Stimulated activated naive B cell treated with anti-CD40 and anti-IgM and Interleukin-4, amounts not matched to agents 10 μg/mL and 1 μg/mL and 100 μg/mL, for 72 hours (primary cell): Measurements from ENCODE around the gene NAV2.

Experiments
- ATAC-seq, 2 donors: fragments of 150-1000 bp; cut with Tn5 transposase; replicated peaks; 2 replicates each; pipeline ENCODE4 v1.10.0; 2021; ENCODE audit warnings: moderate library complexity in 1 of 2
- DNase-seq: peaks from one replicate; pipeline ENCODE4 v3.0.0; 2021
- H3K27ac Mint-ChIP-seq: one replicate; pipeline ENCODE4 v1.8.0; 2022; ENCODE audit warnings: mild to moderate bottlenecking, mixed read lengths
- H3K27me3 Mint-ChIP-seq, 2 donors: one replicate each; pipeline ENCODE4 v1.8.0; 2022; ENCODE audit warnings: mixed read lengths in 2 of 2
- H3K36me3 Mint-ChIP-seq, 2 donors: one replicate each; pipeline ENCODE4 v1.8.0; 2022; ENCODE audit warnings: mixed read lengths in 2 of 2, mild to moderate bottlenecking in 1 of 2
- H3K4me1 Mint-ChIP-seq, 2 donors: one replicate each; pipeline ENCODE4 v1.8.0; 2022; ENCODE audit warnings: mixed read lengths in 2 of 2, mild to moderate bottlenecking in 1 of 2
- H3K4me3 Mint-ChIP-seq, 2 donors: one replicate each; pipeline ENCODE4 v1.8.0; 2022; ENCODE audit warnings: mild to moderate bottlenecking in 2 of 2, mixed read lengths in 2 of 2, moderate library complexity in 1 of 2
- H3K9me3 Mint-ChIP-seq, 2 donors: one replicate each; pipeline ENCODE4 v1.8.0; 2022; ENCODE audit warnings: mixed read lengths in 2 of 2, mild to moderate bottlenecking in 1 of 2

Gene NAV2

DNA sequence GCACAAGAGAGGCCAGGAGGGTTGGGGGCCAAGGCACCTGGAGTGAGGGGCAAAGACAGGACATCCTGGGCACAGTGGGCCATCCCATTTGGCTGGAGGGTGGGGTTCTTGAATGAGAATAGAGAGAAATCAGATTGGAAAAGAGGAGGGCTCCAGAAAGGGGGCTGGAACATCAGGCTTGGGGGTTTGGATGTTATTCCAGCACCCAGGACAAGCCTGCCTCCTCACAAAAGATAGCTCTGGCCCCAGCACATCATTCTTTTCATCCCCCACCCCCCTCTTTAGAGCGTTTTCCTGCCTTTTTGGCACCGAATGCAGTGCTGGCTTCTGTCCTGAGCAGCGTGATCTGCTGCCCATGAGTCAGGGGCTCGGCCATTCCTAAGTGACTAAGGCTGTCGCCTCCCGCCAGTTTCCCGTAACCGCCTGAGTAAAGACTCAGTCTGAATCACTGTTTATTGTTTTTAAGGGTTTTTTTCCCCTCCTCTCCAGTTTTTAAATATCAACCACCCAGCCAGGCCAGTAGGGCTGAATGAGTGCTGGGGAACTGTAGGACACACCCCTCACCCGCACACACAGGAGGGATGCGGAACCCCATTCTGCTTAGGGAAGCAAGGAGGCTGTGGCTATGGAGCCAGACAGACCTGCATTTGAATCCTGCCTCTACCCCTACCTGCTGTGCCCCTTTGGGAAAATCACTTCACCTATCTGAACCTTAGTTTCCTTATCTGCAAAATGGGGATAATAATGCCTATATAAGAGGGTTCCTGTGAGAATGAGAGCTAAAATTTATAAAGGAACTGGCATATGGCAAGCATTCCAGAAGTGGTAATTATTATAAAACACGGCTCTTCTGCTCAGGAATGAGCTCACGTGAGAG lies 32.4 kb upstream of the NAV2 start:
- peaks cover 0 to 6% of the 10 kb centered on the region in 2 donors for H3K4me1 Mint-ChIP-seq
- DNase-seq (no peak), ATAC-seq (no peak)
- H3K27me3 Mint-ChIP-seq: peaks cover 6 to 13% of the 10 kb centered on the region in 2 donors
- no peaks in the 10 kb centered on the region for H3K9me3 Mint-ChIP-seq
- no peak overlapping the region for H3K4me3 Mint-ChIP-seq
- H3K36me3 Mint-ChIP-seq: no peaks in the 10 kb centered on the region
- no peak overlapping the region for H3K27ac Mint-ChIP-seq

DNA sequence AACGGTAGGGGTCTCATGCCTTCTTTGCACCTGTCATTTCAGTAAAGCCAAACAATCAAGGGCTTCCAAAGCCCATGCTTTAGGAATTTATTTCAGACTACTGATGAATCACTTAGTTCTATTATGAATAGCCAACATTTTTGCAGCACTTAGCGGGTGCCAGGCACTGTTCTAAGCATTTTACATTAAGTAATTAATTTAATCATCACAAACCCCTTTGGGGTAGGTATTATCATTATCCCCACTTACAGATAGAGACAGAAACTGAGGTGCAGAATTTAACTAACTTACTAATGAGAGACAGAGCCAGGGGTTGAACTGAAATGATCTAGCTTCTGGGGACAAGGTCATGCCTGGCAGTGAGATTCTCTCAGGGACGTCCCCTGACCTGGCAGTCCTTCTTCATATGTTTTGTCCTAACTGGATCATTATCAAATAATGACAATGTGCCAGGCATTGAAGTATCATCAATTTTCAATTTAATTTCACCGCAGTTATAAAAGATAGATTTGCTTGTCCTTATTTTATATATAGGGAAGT lies 31.7 kb upstream of the NAV2 start:
- H3K27ac Mint-ChIP-seq: no peak overlapping the region
- ATAC-seq: no peak

DNA sequence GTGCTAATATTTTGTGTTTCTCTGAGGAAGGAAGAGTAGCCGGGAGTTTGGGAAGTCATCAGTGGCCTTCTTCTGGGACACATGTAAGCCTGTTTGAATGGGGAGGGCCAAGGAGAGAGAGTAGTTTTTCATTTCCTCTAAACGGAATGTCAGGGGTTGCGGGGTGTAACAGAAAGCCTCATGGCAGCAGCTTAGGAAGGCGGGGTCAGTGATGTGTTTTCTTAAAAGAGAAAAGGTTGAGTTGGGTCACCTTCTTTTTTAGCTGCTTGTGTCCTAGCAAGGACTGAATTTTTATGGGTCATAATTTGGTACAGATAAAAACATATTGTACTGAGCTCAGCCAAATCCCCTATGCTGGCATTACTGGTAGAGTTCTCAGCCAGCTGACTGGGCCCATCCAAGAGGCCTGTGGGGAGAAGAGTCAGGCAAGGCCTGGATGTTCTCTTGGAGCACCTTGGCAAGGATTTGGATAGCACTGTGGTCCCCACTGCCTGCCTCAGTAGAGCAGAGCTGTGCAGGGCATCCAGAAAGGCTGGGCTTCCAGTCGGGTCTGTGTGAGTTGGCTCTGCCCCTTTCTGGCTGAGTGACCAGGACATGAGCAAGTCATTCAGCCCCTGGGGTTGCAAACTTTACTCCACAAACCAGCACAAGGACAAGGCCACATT lies 29.4 kb upstream of the NAV2 start:
- peaks cover 6 to 21% of the 10 kb centered on the region in 2 donors for H3K27me3 Mint-ChIP-seq
- H3K27ac Mint-ChIP-seq: no peak overlapping the region
- DNase-seq: no peak
- no peaks in the 10 kb centered on the region for H3K9me3 Mint-ChIP-seq
- ATAC-seq: peak in 1 of 2 donors; percentile 42
- no peaks in the 10 kb centered on the region for H3K36me3 Mint-ChIP-seq
- peaks cover 0 to 6% of the 10 kb centered on the region in 2 donors for H3K4me1 Mint-ChIP-seq
- H3K4me3 Mint-ChIP-seq: no peak overlapping the region

More for the DNA sequence above, 31.7 kb upstream of the NAV2 start:
- DNase-seq: no peak
- no peaks in the 10 kb centered on the region for H3K9me3 Mint-ChIP-seq
- H3K4me3 Mint-ChIP-seq: no peak overlapping the region
- H3K27me3 Mint-ChIP-seq: peaks cover 3 to 15% of the 10 kb centered on the region in 2 donors
- peaks cover 0 to 6% of the 10 kb centered on the region in 2 donors for H3K4me1 Mint-ChIP-seq
- no peaks in the 10 kb centered on the region for H3K36me3 Mint-ChIP-seq

DNA sequence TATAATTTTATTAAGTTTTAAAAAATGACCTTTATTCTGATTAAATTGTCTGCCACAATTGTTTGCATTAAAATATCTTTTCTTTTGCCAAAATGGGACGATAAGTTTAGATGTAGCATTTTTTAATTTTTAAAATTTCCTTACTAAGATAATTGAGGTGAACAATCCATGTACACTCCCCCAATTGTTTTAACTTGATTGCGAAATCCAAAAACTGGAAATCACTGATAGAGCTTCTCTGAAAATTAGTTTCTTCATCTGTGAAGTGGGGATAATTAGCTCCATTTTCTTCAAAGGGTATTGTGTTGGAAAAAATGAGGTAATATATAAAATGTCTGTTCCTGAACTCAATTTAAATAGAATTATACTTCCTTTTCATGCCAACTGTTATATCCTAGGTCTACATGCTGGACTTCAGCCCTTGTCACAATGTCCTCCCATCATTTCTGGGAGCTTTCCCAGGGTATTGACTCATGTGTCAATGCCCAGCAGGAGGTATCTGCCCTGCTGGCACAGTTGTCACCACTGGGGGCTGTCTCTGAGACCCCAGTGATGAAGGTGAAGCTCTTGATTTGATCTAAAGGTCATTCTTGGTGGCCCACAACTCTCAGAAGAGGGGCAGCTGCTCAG lies 28.7 kb upstream of the NAV2 start:
- peaks cover 0 to 6% of the 10 kb centered on the region in 2 donors for H3K4me1 Mint-ChIP-seq
- H3K27me3 Mint-ChIP-seq: peaks cover 6 to 22% of the 10 kb centered on the region in 2 donors
- no peaks in the 10 kb centered on the region for H3K36me3 Mint-ChIP-seq
- no peak for ATAC-seq
- H3K9me3 Mint-ChIP-seq: no peaks in the 10 kb centered on the region
- no peak overlapping the region for H3K27ac Mint-ChIP-seq
- no peak overlapping the region for H3K4me3 Mint-ChIP-seq
- no peak for DNase-seq

DNA sequence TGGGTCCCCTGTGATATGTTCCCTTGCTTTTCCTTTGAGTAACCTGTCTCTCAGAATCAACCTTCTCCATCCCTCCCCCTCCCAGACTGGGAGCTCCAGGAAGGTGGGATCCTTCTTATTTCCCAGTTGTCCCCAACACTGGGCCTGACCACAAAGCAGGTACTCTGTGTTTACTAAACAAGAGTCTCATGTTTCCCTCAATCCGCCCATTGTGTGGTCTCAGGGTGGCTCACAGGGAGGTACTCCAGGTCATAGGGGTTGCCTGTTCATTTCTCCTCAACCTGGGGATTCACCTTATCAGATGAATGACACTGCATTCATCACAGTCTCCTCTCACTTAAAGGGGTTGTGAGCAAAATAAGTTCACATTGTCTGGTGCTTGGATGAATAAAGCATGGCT lies 26.4 kb upstream of the NAV2 start:
- Mint-ChIP-seq H3K4me1 (peaks cover 0 to 6% of the 10 kb centered on the region in 2 donors), H3K9me3 (no peaks in the 10 kb centered on the region), H3K27me3 (peaks cover 10 to 28% of the 10 kb centered on the region in 2 donors), H3K36me3 (no peaks in the 10 kb centered on the region), H3K27ac (no peak overlapping the region), H3K4me3 (no peak overlapping the region)
- ATAC-seq (no peak), DNase-seq (no peak)

DNA sequence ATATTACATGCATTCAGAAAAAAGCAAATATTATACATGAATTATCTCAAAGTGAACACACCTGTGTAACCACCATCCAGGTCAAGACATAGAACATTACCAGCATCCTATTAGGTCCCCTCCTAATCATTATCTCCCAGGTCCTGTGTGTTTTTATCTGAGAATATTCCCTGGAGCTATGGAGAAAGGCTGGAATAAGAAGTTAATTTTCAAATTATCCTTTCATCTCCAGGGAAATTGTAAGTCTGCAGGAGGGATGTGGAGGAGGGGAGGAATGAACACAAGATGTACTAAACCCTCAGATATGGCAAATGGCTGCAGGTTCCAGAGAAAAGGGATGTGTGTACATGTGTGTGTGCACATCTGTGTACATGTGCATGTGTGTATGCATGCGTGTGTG lies 25.2 kb upstream of the NAV2 start:
- Mint-ChIP-seq H3K4me3 (no peak overlapping the region), H3K27ac (no peak overlapping the region), H3K9me3 (no peaks in the 10 kb centered on the region)

DNA sequence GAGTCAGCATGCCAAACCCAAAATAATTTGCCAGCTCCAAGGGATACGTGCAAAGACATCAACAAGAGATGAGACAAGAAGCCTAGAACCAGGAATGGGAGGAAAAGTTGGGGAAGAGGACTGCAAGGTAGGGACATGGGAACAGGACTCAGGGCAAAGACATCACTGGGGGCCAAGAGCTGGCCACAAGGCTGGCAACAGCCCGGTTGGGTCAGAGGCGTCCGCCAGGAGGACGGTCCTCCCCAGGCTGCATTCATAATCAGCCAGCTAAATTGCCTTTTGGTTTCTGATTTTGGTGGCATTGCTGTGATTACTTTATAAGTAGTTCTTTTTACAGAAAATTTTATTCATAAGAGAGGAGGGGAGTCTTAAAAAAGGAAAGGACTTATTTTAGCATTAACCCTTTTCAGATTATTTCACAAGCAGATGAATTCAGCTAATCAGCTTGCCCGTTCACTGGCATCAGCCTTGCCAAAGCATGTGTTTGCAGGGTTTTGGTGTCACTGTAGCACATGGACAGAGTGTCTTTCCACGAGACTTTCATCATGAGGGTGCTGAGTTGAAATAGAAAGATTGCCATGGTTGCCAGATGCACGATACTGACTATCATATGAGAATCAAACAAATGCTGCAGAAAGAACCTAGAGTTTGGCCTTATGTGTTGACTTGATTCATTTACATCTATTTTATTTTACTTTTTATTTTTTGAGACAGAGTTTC lies 23.2 kb upstream of the NAV2 start:
- no peak for ATAC-seq
- Mint-ChIP-seq H3K4me1 (no peaks in the 10 kb centered on the region), H3K27me3 (peaks cover 17 to 29% of the 10 kb centered on the region in 2 donors), H3K27ac (no peak overlapping the region), H3K4me3 (no peak overlapping the region), H3K36me3 (no peaks in the 10 kb centered on the region), H3K9me3 (no peaks in the 10 kb centered on the region)
- no peak for DNase-seq

More for the DNA sequence above, 25.2 kb upstream of the NAV2 start:
- no peak for ATAC-seq
- peaks cover 0 to 6% of the 10 kb centered on the region in 2 donors for H3K4me1 Mint-ChIP-seq
- peaks cover 10 to 29% of the 10 kb centered on the region in 2 donors for H3K27me3 Mint-ChIP-seq
- no peak for DNase-seq
- no peaks in the 10 kb centered on the region for H3K36me3 Mint-ChIP-seq

DNA sequence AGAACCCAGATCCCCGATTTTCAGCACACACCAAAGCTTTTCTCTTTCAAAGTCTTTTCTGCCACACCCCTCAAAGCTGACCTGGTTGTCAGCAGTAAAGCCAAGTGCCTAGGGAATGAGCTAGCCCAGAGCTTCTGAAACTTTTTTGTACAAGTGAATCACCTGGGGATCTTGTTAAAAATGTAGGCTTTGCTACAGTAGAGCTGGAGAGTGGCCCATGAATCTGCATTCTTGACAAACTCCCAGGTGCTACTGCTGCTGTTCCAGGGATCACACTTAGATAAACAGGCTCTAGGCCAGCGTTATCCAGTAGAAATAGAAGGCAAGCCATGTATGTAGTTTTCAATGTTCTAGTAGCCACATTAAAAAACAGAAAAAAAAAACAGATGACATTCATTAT lies 21.8 kb upstream of the NAV2 start:
- H3K27ac Mint-ChIP-seq: no peak overlapping the region
- H3K9me3 Mint-ChIP-seq: no peaks in the 10 kb centered on the region
- ATAC-seq: no peak
- DNase-seq: no peak
- no peak overlapping the region for H3K4me3 Mint-ChIP-seq
- H3K36me3 Mint-ChIP-seq: no peaks in the 10 kb centered on the region
- no peaks in the 10 kb centered on the region for H3K4me1 Mint-ChIP-seq
- H3K27me3 Mint-ChIP-seq: peaks cover 20 to 26% of the 10 kb centered on the region in 2 donors

DNA sequence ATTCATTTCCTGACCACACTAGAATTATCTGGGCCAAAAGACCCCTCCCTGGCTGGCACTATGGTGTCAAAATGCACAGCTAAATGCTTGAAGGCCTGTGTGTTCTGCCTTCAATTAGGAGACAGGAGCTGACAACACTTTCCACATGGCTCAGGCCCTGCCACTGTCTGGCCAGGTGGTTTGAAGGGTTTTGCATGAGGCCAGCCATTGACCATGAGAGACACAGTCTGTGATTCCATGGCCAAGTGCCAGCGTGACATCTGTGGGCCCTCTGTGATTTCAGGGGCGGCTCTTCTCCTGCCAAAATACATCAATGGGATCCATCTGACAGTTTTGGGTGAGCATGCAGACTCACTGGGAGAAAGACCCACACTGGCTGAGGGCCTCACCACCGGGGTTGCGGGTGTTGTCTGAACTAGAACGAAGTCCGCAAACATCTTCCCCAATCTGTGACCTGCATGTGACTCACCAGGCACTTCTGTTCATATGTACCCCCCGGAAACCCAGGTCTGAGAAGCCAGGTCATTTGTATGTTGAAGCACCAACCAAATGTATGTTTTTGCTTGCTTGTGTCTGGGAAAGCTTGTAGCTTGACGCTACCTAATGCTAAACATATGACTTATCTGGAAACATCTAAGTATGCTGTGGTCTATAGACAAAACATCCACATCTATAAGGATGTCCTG lies 20.7 kb upstream of the NAV2 start:
- no peak overlapping the region for H3K27ac Mint-ChIP-seq
- H3K4me1 Mint-ChIP-seq: no peaks in the 10 kb centered on the region
- no peak overlapping the region for H3K4me3 Mint-ChIP-seq
- peaks cover 0 to 2% of the 10 kb centered on the region in 2 donors for H3K9me3 Mint-ChIP-seq
- ATAC-seq (no peak), DNase-seq (no peak)
- peaks cover 17 to 29% of the 10 kb centered on the region in 2 donors for H3K27me3 Mint-ChIP-seq
- no peaks in the 10 kb centered on the region for H3K36me3 Mint-ChIP-seq

DNA sequence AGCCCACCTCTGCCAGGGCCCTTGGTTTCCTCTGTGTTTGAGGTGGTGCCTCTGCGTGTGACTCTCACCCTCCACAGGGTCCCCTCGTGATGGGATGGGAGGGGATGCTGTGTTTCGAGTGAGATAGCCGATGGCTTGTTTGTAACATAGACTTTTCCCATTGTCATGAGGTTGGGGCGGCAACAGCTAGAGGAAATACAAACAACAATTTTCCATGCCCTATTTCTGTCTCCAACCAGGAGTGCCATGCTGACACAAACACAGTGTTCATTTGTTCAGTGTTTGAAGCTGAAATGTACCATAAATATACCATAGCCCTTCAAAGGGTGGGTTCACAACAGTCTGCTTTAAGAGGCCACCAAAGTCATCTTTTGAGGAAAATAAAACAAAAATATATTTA lies 19.5 kb upstream of the NAV2 start:
- no peaks in the 10 kb centered on the region for H3K36me3 Mint-ChIP-seq
- peaks cover 23 to 33% of the 10 kb centered on the region in 2 donors for H3K27me3 Mint-ChIP-seq
- no peak overlapping the region for H3K4me3 Mint-ChIP-seq
- no peaks in the 10 kb centered on the region for H3K4me1 Mint-ChIP-seq
- H3K27ac Mint-ChIP-seq: no peak overlapping the region
- ATAC-seq: no peak
- no peak for DNase-seq
- peaks cover 0 to 3% of the 10 kb centered on the region in 2 donors for H3K9me3 Mint-ChIP-seq

DNA sequence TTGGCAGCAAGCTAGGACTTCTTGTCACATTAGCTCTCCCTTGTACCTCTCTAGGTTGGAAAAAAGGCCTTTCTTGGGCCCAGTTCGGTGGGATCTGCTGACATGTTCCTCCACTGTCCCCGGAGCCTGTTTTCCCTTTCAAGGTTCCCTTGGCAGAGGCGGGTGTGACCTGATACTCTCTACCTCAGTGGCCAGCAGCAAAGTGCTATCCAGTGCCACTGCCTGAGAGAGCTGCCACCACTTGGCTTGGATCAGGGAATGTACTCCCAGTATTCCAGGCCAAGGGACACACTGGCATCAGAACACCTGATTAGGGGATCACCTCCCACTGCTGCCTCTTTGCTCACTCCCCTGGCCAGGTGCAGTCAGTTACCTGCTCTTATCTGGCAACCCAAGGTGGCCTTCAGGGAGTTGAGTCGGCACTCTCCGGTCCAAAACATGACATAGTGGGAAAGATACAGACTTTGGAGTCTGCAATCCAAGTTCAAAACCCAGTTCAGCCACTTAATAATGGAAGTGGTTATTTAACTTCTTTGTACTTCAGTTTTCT lies 17.8 kb upstream of the NAV2 start:
- Mint-ChIP-seq H3K4me1 (no peaks in the 10 kb centered on the region), H3K9me3 (peaks cover 0 to 3% of the 10 kb centered on the region in 2 donors), H3K36me3 (no peaks in the 10 kb centered on the region), H3K4me3 (no peak overlapping the region), H3K27me3 (peaks cover 35 to 39% of the 10 kb centered on the region in 2 donors), H3K27ac (no peak overlapping the region)
- ATAC-seq: no peak
- DNase-seq: no peak

DNA sequence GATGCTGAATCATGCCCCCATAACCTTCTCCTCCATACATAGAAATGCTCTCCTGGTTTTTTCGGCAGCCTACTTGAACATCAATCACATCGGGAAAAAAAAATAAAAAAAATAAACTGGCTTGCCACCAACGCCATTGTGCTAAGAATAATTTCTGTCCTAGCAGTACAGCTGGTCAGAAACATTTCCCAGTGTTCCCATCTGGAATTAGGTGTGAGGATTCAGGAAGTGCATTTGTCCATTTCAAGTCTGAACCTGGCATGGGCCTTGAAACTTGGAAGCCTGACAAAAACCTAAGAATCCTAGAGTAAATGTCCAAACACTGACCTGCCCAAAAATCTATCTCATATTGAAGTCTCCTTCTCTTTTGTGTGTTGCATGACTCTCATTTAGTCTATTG lies 16.6 kb upstream of the NAV2 start:
- DNase-seq (no peak), ATAC-seq (no peak)
- peaks cover 0 to 3% of the 10 kb centered on the region in 2 donors for H3K9me3 Mint-ChIP-seq
- peaks cover 32 to 45% of the 10 kb centered on the region in 2 donors for H3K27me3 Mint-ChIP-seq
- H3K4me1 Mint-ChIP-seq: no peaks in the 10 kb centered on the region
- H3K36me3 Mint-ChIP-seq: no peaks in the 10 kb centered on the region
- H3K4me3 Mint-ChIP-seq: no peak overlapping the region
- H3K27ac Mint-ChIP-seq: no peak overlapping the region

DNA sequence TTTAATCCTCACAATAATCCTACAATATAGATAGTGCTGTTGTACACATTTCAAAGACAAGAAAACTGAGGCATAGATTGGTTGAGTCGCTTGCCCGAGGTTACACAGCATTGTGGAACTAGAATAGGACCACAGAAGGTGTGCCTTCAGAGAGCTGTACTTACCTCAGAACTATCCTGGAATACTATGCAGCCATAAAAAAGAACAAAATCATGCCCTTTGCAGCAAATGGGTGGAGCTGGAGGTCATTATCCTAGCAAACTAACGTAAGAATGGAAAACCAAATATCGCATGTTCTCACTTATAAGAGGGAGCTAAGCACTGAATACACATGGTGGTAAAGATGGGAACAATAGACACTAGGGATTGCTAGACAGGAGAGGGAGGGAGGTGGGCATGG lies 15.7 kb upstream of the NAV2 start:
- Mint-ChIP-seq H3K27ac (no peak overlapping the region), H3K27me3 (peaks cover 32 to 46% of the 10 kb centered on the region in 2 donors), H3K9me3 (peaks cover 0 to 3% of the 10 kb centered on the region in 2 donors), H3K36me3 (no peaks in the 10 kb centered on the region), H3K4me3 (no peak overlapping the region), H3K4me1 (no peaks in the 10 kb centered on the region)
- ATAC-seq: no peak
- no peak for DNase-seq
